DND-41 (cell line): ENCODE results near the gene ZRANB1.

ENCODE experiments used
- ATAC-seq: fragments of 200-7000 bp; cut with Tn5 transposase; 3 replicates; pipeline ENCODE4 v1.9.1; 2021; ENCODE audit warnings: low read depth; ENCODE audit not compliant: insufficient read depth
- DNase-seq: peaks from one replicate; pipeline ENCODE4 v3.0.0-alpha.2; 2020
- H2AFZ ChIP-seq: 2 replicates; pipeline ENCODE4 v1.6.0; 2012; ENCODE audit warnings: low read depth, low read length
- H3K27ac ChIP-seq: 2 replicates; pipeline ENCODE4 v1.5.1; 2012; ENCODE audit warnings: low read length, inconsistent platforms
- H3K27me3 ChIP-seq: fragments of 200-600 bp; sonication (generic); 2 replicates; pipeline ENCODE4 v1.6.0; 2012; ENCODE audit warnings: low read length, mild to moderate bottlenecking, inconsistent platforms; ENCODE audit not compliant: insufficient read depth, poor library complexity
- H3K36me3 ChIP-seq: 2 replicates; pipeline ENCODE4 v1.5.1; 2012; ENCODE audit warnings: low read length, inconsistent platforms; ENCODE audit not compliant: insufficient read depth
- H3K4me1 ChIP-seq: 2 replicates; pipeline ENCODE4 v1.5.1; 2012; ENCODE audit warnings: mild to moderate bottlenecking, low read length; ENCODE audit not compliant: insufficient read depth
- H3K4me2 ChIP-seq: 2 replicates; pipeline ENCODE4 v1.6.0; 2012; ENCODE audit warnings: mild to moderate bottlenecking, moderate library complexity, low read length, inconsistent platforms; ENCODE audit not compliant: insufficient read depth
- H3K4me3 ChIP-seq, 2 experiments: fragments of 200-600 bp in 1 of 2; shearing (Covaris generic) in 1 of 2; 2 replicates each; pipeline ENCODE4 v1.5.1; 2012 to 2016; ENCODE audit warnings: inconsistent platforms in 2 of 2, low read length in 2 of 2, mild to moderate bottlenecking in 2 of 2, low read depth in 1 of 2, moderate library complexity in 1 of 2
- H3K79me2 ChIP-seq: 2 replicates; pipeline ENCODE4 v1.6.0; 2012; ENCODE audit warnings: low read length, inconsistent platforms; ENCODE audit not compliant: insufficient read depth
- H3K9ac ChIP-seq: 2 replicates; pipeline ENCODE4 v1.6.0; 2012; ENCODE audit warnings: low read depth, mild to moderate bottlenecking, inconsistent platforms, low read length, moderate library complexity
- H3K9me3 ChIP-seq: 2 replicates; pipeline ENCODE4 v1.5.1; 2012; ENCODE audit warnings: low read length, moderate library complexity, mild to moderate bottlenecking, inconsistent platforms; ENCODE audit not compliant: insufficient read depth, severe bottlenecking
- H4K20me1 ChIP-seq: 2 replicates; pipeline ENCODE4 v1.6.0; 2012; ENCODE audit warnings: low read length; ENCODE audit not compliant: insufficient read depth
- EZH2 ChIP-seq: IDR thresholded peaks from 3 replicates; pipeline ENCODE4 v1.6.1; 2012; ENCODE audit warnings: borderline replicate concordance, low read depth, mild to moderate bottlenecking, moderate library complexity, low read length, inconsistent platforms; ENCODE audit not compliant: severe bottlenecking
- TF ChIP-seq, protein P1 (sequence below): IDR thresholded peaks from 2 replicates; pipeline ENCODE4 v1.5.1; 2012; ENCODE audit warnings: borderline replicate concordance, low read length, moderate library complexity, mild to moderate bottlenecking; ENCODE audit not compliant: poor library complexity, severe bottlenecking; ENCODE audit errors: extremely low read depth

ZRANB1 gene

DNA sequence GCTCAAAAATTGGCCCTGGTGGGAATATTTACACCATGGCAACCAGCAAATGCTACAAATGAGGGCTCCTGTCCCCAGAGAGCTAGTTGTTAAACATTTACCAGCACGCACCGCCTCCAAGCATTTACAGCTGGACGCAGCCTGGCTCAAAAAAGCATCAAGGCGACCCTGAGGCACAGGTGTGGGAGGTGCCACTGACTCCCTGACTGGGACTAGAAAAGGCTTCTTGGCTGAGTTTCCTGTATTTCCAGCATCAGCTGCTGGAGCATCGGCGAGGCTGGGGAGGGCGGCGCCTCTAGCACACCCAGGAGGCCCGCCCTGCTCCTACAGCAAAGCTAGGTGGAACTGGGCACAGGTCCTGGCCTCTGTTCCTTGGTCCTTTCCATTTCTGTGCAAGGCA lies 43.5 kb upstream of the ZRANB1 start:
- H3K4me3 ChIP-seq: no peak overlapping the region
- H3K36me3 ChIP-seq: no peaks in the 10 kb centered on the region
- TF ChIP-seq, protein P1, sequence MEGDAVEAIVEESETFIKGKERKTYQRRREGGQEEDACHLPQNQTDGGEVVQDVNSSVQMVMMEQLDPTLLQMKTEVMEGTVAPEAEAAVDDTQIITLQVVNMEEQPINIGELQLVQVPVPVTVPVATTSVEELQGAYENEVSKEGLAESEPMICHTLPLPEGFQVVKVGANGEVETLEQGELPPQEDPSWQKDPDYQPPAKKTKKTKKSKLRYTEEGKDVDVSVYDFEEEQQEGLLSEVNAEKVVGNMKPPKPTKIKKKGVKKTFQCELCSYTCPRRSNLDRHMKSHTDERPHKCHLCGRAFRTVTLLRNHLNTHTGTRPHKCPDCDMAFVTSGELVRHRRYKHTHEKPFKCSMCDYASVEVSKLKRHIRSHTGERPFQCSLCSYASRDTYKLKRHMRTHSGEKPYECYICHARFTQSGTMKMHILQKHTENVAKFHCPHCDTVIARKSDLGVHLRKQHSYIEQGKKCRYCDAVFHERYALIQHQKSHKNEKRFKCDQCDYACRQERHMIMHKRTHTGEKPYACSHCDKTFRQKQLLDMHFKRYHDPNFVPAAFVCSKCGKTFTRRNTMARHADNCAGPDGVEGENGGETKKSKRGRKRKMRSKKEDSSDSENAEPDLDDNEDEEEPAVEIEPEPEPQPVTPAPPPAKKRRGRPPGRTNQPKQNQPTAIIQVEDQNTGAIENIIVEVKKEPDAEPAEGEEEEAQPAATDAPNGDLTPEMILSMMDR: no peak
- TF ChIP-seq EZH2: no peak
- H3K4me1 ChIP-seq: no peaks in the 10 kb centered on the region
- H3K27ac ChIP-seq: no peak overlapping the region
- no peak overlapping the region for H3K9ac ChIP-seq
- peaks cover 16% of the 10 kb centered on the region for H3K27me3 ChIP-seq
- H3K4me2 ChIP-seq: no peak overlapping the region
- no peaks in the 10 kb centered on the region for H4K20me1 ChIP-seq
- no peak overlapping the region for H2AFZ ChIP-seq
- no peaks in the 10 kb centered on the region for H3K9me3 ChIP-seq
- DNase-seq (no peak), ATAC-seq (no peak)
- H3K79me2 ChIP-seq: no peaks in the 10 kb centered on the region

DNA sequence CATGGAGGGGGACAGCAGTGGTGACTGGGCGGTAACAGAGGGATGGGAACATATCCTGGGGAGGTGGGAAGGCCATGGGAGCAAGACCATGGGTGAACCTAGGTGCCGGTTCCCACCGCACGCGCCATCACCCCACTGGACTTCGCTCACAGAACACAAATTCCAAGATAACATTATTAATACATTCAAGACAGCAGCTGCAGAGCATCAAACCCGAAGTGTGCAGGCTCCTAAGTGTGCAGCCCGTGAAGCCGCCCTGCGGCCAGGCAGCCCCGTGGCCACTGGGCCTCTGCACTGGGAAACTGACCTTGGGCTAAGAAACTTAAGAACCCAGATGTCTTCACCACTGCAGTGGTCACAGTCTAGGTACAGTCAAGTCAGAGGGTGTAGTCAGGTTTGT lies 42.8 kb upstream of the ZRANB1 start:
- no peaks in the 10 kb centered on the region for H3K4me1 ChIP-seq
- ATAC-seq (no peak), DNase-seq (no peak)
- H3K9ac ChIP-seq: no peak overlapping the region
- H2AFZ ChIP-seq: no peak overlapping the region
- H3K4me3 ChIP-seq: no peak overlapping the region
- H3K9me3 ChIP-seq: no peaks in the 10 kb centered on the region
- no peak for TF ChIP-seq EZH2
- TF ChIP-seq, protein P1: no peak
- no peaks in the 10 kb centered on the region for H4K20me1 ChIP-seq
- no peak overlapping the region for H3K27ac ChIP-seq
- H3K79me2 ChIP-seq: no peaks in the 10 kb centered on the region
- no peak overlapping the region for H3K4me2 ChIP-seq
- H3K27me3 ChIP-seq: peaks cover 16% of the 10 kb centered on the region
- H3K36me3 ChIP-seq: no peaks in the 10 kb centered on the region

DNA sequence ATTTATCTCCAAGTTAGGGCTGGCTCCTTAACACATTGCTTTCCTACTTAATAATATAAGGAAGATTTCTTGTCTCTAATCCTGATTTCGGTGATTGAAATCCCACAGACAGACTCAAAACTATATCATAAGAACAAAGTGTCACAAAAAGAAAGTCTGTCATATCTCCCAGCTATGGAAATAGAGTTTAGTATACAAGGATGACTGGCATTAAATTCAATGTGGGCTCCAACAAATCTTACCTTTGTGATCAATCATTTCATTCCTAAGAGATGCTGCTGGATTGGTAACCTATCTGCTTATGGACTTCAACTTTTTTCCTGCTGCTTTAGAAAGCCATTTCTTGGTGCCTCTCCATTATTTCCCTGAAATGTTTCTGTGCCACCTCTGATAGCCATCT lies 39.5 kb upstream of the ZRANB1 start:
- H3K79me2 ChIP-seq: no peaks in the 10 kb centered on the region

More for the DNA sequence above, 39.5 kb upstream of the ZRANB1 start:
- H3K4me2 ChIP-seq: no peak overlapping the region
- peaks cover 11% of the 10 kb centered on the region for H3K27me3 ChIP-seq
- no peaks in the 10 kb centered on the region for H4K20me1 ChIP-seq
- no peaks in the 10 kb centered on the region for H3K36me3 ChIP-seq
- no peak for TF ChIP-seq EZH2
- TF ChIP-seq, protein P1: no peak
- ATAC-seq (no peak), DNase-seq (no peak)
- no peaks in the 10 kb centered on the region for H3K9me3 ChIP-seq
- H2AFZ ChIP-seq: no peak overlapping the region
- H3K4me1 ChIP-seq: no peaks in the 10 kb centered on the region
- H3K4me3 ChIP-seq: no peak overlapping the region
- H3K9ac ChIP-seq: no peak overlapping the region
- no peak overlapping the region for H3K27ac ChIP-seq
